Activated T-helper 1 cell treated with Interleukin-2 at 50 U/mL for 16 hours (primary cell): ENCODE measurements around the gene CUBN.

ENCODE experiments used
- DNase-seq: peaks from one replicate; pipeline ENCODE4 v3.0.0-alpha.2; 2020; ENCODE audit warnings: low read depth

The CUBN gene

DNA sequence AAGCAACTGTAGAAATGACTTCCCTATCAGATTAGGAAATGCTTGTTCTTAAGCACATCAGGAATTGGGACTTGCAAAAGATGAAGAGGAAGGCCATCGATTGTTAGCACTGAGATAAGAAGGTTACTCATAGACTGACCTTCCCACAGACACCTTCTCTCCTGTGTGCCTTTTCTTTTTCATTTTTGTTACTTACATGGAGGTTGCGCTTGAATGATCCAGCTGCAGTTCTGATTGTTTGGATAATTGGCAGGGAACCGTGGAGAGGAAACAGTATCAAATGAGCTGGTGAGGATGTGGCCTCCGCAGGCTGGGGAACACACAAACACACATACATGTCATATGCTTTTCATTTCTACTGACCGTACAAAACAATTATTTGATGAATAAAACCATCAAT is 177.5 kb downstream of the CUBN start:
- DNase-seq = no peak

GRCh38 chr10:16950656-16951601 is 178.7 kb downstream of the CUBN start:
- no peak for DNase-seq

- no peak for DNase-seq
Observed at GRCh38 chr10:16949816-16950215, 179.8 kb downstream of the CUBN start.

DNA sequence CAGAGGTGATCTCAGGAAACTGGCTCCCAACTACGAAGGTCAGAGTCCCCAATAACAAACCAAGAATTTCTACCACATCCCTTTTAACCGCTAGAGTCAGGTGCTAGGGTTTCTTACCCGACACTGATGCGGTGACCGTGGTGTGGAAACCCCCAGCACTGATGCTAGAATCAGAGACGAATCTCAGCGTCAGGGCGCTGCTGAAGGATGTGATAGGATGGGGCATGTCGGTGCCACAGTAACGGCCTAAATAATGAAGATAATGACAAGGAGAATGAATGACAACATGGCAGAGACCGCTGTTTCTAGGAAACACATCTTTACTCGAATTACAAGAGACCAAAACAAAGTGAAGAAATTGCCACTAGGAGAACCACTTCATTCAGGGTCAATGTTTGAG is 181.2 kb downstream of the CUBN start:
- DNase-seq = peak; percentile 3

- DNase-seq = no peak
Observed at GRCh38 chr10:16947069-16947468, 182.5 kb downstream of the CUBN start.

DNA sequence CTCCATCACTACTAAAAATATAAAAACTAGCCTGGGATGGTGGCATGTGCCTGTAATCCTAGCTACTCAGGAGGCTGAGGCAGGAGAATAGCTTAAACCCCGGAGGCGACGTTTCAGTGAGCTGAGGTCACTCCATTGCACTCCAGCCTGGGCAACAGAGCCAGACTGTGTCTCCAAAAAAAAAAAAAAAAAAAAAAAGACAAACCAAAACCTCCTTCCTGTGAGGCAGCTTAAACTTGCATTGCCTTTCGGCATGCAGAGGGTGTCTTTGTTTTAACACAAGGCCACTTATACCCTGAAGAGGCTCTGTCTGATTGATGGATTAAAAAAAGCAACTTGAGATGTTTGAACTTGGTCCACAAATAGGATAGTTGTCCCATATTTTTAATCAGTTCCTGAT is 184.0 kb downstream of the CUBN start:
- DNase-seq = no peak

- DNase-seq = no peak
Observed at GRCh38 chr10:16944986-16945385, 184.6 kb downstream of the CUBN start.

GRCh38 chr10:16944402-16944801 is 185.2 kb downstream of the CUBN start:
- DNase-seq = no peak

GRCh38 chr10:16943295-16944285 is 186.0 kb downstream of the CUBN start:
- no peak for DNase-seq

- no peak for DNase-seq
Observed at GRCh38 chr10:16942381-16943078, 187.1 kb downstream of the CUBN start.

DNA sequence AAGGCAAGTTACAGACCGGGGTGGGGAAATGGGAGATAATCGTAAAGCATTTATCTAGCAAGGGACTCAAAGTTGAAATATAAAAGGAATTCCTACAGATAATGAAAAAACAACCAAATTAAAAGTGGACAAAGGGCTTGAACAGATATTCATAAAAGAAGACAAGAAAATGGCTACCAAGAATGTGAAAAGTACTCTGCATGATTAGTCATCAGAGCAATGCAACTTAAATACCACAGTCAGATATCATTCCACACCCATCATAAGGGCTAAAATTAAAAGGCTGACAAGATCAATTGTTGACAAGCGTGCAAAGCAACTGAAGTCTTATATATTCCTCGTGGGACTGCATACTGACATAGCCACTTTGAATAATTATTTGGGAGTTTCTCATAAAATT is 187.7 kb downstream of the CUBN start:
- DNase-seq = no peak

GRCh38 chr10:16941067-16941466 is 188.5 kb downstream of the CUBN start:
- DNase-seq = no peak

DNA sequence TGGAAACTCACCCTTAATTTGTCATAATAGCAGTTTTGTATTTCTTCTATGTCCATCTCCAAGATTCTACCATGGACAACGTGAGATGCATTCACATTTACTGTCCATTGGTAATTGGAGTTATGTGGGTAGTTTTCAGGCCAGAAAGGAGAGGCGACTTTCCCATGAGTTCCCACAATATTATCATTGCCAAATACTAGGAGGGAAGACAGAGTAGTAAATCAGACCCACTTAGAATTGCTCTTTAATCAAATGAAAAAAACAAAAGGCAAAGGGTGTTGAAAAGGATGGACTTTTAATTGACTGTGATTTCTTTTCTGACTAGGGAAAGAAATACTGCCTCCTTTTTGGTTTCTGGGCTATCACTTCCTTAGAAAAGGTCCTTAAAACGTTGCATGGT is 190.7 kb downstream of the CUBN start:
- DNase-seq = no peak

- no peak for DNase-seq
Observed at GRCh38 chr10:16934461-16934860, 195.2 kb downstream of the CUBN start.

- DNase-seq = no peak
Observed at GRCh38 chr10:16933783-16934182, 195.8 kb downstream of the CUBN start.

DNA sequence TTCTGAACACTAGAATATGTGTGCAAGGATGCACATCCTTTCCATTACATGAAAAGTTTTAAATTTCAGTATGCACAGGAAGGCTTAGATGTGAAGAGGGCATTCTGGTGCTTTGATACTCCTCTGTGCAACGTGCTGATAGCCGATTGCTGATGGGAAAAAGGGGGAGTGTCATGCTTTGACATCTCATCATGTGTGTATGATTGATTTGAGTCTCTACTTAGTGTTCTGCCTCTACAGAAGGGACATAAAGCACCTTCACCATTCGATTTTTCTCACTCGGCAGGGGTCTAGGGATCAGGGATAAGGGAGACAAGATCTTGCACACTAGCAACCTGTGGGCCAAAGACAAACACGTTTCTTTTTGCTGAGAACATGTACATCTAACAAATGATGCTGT is 197.7 kb downstream of the CUBN start:
- DNase-seq = no peak

DNA sequence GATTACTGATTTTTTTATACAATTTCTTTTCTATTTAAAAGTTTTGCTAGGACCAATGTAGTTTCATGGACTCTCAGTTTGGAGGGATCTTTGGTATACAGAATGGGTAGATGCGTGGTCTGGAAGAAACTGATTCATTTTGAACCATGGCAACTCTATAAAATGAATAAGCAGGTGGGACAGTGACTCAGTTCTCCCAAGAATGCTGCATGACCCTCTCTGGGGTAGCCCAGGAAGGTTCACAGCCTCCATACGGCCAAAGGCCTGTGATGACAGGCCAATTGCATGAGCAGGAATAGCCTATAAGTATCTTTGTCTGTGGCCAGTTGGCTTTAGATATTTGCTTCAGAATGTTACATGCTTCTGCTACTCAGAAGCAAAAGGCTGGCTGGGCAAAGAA is 199.1 kb downstream of the CUBN start:
- no peak for DNase-seq

DNA sequence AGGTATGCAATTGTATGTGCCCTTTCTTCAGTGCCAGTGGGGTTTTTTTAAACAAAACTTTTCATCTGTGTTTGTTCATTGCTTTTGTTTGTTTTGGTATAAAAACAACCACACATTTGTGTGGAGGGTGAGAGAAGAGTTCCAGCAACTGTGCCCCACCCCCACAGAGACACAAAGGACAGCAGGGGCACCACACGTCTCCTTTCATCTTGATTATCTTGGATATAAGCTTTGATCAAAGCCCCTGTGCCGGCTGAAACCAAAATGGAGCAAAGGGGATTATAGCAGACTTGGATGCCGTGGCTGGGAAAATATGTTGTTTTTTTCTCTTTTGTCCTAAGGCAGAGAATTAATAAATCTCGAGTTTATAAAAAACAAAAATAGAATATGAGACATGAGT is 200.5 kb downstream of the CUBN start:
- DNase-seq = no peak

DNA sequence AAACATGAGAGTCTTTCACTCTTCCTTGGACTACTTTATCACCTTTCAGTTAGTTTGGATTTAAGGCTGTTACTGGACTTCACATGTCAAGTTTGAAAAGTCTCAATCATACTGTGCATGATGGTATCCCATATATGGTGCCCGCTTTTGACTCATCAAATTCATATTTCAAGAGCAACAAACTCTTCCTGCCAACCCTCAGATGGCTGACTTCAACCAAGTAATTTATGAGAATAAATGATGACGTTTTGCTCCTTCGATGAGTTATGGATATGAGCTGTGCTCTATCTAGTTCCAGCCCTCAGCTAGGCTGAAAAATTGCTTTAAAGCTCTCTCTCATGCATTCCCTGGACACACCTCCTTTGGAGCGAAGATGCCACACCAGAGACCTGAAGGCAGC is 202.1 kb downstream of the CUBN start:
- no peak for DNase-seq

DNA sequence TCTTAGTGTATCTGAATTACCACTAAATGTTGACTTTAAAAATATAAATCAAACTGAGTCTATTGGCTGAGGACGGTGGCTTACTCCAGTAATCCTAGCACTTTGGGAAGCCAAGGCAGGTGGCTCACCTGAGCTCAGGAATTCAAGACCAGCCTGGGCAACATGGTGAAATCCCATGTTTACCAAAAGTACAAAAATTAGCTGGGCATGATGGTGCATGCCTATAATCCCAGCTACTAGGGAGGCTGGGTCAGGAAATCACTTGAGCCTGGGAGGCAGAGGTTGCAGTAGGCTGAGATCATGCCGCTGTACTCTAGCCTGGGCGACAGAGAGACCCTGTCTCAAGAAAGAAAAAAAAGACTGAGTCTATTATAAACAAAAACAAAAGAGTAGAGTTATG is 205.9 kb downstream of the CUBN start:
- no peak for DNase-seq

DNA sequence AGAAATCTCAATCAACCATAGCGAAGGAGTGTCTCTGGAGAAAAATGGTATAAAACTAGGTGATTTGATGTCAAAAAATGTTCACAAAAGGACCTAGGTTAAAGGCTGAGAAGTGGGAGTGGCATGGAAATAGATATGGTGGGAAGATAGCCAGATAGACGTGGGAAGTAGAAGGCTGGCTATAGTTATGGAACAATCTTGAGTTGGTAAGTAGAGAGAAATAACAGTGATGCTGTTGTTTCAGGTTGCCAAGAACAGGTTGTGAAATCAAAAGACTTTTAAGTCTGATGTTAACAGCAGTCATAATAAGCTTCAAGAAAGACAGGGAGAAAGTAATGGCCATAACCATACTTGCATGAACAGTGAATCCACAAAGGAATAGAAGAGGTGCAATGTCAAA is 206.3 kb downstream of the CUBN start:
- DNase-seq = no peak
